ENCODE data around the gene RAN.
"Not testable (repeated sequence)": the region's sequence is repeated elsewhere in the genome, so short reads cannot be mapped to it uniquely, and the experiment has no call there.

RAN gene

DNA sequence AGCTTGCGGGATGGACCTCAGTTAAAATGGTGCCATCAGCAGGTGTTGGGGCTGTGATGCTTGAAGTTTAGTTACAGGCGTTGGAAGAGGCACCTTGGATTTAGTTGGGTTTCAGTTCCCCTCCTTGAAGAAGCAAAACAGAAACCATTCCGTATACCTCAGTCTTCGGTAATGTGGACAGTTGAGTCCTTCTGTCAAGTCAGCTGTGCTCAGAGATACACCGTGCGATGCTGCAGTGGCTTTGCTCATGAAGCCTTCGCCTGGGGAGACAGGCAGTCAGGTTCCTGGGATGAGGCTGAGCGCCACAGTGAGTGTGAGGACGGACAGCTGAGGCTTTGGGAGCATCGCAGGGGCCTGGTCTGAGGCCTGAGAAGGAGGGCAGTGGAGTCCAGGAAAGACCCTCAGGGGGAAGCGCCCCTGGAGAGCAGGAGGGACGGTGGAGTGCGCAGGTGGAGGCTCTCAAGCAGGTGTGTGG, 7.4 kb downstream of the RAN start:
- DNase-seq: no peak

DNA sequence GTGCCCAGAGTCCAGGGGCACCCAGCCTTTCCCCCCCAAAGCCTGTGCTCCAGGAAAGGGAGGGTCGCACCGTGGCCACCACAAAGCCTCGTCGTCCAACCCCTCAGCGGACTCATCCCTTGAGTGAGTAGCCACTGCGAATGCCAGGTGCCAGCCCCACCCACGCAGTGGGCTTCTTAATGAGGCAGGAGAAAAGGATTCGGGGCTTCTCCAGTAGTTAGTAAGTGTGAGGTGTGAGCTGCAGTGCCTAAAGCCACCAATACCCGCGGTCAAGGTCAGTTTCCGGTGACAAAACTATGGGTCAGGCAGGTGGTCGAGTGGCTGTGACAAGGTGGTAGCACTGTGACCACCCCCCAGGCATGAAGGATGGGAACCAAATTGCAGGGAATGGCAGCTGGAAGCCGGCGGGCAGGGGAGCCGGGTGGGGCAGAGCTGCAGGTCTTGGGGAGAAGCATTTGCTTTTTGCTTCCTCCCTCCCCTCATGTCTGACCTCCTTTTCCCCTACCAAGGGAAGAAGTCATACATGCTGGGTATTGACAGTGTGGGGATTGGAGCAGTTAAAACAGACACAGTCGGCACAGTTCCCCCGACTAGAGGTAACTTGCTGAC, 8.0 kb downstream of the RAN start:
- DNase-seq: no peak

DNA sequence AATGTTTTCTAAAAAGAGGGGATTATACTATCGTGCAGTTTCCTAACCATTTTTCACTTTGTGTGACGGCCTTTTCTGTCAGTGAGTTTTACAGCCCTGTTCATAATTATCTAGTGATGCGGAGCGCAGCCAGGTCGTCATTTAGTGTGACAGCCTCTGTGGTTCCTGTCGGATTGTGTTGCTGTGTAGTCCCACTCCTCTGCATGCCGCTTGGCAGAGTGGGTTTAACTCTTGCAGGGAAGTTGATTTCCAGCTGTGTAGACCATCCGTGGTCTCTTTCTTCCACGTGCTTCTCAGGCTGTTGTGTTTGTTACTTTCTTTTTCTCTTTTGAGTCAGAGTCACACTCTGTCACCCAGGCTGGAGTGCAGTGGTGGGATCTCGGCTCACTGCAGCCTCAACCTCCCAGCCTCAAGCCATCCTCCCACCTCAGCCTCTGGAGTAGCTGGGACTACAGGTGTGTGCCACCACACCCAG, 8.6 kb downstream of the RAN start:
- DNase-seq: peak; percentile 11

DNA sequence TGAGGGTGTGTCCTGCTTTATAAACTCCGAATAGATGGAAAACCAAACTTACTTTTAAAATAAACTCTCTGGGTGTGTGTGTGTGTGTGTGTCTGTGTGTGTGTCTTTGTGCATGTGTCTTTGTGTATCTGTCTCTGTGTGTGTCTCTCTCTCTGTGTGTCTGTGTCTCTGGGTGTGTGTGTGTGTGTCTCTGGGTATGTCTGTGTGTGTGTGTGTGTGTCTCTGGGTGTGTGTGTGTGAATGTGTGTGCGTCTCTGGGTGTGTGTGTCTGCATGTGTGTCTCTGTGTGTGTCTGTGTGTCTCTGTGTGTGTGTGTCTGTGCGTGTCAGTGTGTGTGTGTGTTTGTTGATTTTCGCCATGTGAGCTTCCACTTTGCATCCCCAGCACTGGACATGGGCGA, 9.2 kb downstream of the RAN start:
- no peak for DNase-seq

DNA sequence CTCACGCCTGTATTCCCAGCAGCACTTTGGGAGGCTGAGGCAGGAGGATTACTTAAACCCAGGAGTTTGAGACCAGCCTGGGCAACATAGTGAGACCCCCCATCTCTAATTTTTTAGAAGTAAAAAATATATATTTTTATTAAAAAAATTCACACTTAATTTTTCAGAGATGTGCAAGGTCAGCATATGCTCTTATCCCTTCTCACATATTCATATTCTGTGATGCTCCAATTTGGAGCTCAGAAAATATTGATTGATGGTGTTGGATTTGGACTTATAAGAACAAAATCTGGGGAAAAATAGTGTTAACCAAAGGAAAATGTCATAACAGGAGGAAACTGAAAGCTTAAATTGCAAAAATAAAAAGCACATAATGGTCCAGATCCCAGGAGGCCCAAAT, 9.7 kb downstream of the RAN start:
- no peak for DNase-seq

DNA sequence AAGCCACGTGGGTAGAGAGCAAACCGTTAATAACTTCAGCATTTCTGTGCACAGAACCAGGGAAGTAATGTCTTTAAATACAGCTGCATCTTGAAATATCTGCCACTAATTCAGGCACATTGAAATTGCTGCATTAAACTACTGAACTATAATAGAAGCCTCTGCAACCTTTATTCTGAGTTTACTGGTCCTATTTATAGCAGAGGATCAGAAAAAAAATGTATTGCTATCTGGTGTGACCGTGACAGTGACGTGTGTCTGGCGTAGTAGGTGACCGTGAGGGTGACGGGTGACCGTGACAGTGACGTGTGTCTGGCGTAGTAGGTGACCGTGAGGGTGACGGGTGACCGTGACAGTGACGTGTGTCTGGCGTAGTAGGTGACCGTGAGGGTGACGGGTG, 15.3 kb downstream of the RAN start:
- DNase-seq: not testable (repeated sequence)

DNA sequence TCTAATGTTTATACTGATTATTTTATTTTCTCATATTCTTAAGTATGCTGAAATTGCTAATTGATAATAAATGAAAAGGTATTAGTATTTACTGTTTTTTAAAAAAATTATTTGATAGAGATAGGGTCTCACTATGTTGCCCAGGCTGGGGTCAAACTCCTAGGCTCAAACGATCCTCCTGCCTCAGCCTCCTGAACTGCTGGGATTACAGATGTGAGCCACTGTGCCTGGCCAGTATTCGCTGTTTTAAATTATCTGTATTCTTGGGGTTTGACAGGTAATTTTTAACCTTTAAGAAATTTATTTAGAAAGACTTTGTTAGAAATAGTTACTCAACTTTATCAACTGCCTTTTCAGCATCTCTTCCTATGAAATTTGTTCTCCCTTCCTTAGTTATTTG, 32.2 kb downstream of the RAN start:
- no peak for DNase-seq

DNA sequence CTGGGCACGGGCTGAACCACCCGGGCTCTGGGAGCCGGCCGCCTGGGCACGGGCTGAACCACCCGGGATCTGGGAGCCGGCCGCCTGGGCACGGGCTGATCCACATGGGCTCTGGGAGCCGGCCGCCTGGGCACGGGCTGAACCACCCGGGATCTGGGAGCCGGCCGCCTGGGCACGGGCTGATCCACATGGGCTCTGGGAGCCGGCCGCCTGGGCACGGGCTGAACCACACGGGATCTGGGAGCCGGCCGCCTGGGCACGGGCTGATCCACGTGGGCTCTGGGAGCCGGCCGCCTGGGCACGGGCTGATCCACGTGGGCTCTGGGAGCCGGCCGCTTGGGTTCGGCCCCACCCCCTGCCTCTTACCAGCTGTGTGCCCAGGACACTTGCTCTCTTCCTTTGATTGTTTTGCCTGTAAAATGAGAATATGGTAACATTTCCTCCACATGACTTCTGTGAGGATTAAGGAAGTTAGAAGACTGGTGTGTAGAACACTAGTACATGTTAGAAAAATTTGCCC, 33.1 kb downstream of the RAN start:
- DNase-seq: not testable (repeated sequence)

DNA sequence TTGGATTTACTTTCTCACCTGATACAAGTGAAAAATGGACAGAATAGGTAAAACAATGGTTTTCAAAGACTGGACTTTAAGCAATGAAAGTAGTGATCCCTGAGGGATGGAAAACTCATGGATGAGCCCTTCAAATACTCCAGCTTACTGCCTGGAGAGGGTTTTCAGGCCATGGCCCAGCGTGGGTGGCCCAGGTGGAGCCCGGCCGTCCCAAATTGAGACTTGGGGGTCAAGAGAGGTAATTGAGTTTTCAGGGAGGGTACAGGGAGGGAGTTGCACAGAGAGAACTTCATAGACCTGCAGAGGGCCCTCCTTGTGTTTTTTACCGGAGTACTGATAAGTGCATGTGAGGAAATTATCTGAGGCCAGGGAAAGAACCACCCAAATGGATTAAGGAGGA, 37.2 kb downstream of the RAN start:
- DNase-seq: no peak

DNA sequence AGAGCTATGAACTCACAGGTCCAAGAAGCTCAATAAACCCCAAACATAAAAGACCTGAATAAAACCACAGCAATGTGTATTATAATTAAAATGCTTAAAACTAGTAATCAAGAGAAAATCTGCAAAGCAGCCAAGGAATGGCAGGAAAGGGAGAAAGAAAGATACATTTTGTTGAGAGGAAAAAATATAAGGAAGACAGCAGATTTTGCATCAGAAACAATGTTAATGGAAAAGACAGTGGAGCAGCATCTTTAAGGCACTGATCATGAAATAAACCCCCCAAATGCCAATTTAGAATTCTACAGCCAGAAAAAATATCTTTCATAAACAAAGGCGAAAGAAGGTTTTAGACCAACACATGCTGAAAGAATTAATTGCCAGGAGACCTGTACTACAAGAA, 39.3 kb downstream of the RAN start:
- no peak for DNase-seq

DNA sequence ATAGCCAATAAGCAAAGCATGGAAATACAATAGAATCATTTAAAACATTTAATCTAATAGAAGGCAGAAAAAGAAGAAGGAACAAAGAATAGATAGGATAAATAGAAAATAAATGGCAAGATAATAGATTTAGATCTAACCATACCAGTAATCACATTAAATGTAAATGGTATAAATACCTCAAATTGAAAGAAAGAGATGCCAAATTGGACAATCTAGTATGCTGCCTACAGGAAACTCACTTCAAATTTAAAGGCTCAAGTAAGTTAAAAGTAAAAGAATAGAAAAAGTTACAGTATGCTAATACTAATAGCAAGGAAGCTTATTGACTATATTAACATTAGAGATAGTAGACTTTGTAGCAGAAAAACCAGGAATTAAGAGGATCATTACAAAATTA, 40.1 kb downstream of the RAN start:
- DNase-seq: no peak

DNA sequence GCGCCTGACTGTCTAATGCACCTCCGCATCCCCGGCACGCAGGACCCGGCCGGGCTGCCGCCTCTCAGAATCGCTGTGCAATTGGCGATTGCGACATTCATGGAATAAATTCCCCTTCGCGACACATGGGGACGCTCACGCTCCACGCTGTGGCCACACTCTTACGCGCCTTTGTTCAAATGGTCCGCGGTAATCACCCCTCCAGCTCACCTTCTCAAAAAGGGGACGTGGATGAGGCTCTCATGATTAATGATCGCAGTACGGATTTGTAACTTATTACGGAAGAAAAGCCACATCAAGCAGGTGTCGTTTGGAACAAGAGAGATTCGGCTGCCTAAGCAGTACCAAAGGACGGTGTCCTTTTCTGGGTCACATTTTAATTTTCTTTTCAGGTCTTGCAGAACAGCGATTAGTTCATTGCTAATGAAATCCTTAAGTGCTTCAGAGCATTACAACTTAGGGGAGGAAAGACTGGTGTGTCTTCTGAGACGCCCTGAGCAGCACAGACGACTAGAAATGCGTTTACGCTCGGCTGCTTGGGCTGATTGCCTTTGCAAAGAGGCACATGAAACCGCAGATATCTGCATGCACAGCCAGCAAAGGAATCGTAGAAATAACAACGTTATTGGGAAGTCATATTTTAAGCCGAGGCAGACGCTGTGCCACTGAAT, 44.5 kb downstream of the RAN start:
- DNase-seq: peak; percentile 78

DNA sequence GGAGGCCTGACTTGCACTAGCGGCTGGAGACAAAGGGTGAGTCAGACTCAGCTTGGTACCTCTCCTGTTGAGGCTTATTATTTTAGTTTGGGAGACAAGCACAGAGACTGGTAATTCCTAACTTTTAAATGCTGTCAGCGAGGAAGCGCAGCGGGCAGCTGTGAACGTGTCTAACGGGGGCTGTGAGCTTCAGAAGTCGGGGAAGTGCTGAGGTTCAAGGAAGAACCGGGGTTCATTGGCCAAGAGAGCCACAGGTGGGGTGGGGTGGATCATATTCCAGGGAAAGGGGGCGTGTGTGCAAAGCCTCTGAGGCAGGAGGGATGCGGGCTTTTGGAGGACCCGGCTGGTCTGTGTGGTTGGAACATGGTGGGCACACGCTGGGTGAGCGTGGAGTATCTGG, 45.7 kb downstream of the RAN start:
- no peak for DNase-seq

DNA sequence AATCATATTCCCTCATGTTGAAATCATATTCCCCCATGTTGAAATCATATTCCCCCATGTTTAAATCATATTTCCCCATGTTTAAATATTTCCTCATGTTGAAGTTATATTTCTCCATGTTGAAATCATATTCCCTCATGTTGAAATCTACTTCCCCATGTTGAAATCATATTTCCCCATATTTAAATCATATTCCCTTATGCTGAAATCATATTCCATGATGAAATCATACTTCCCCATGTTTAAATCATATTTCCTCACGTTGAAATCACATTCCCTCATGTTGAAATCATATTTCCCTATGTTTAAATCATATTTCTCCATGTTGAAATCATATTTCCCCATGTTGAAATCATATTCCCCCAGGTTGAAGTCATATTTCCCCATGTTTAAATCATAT, 47.2 kb downstream of the RAN start:
- DNase-seq: peak; percentile 34

DNA sequence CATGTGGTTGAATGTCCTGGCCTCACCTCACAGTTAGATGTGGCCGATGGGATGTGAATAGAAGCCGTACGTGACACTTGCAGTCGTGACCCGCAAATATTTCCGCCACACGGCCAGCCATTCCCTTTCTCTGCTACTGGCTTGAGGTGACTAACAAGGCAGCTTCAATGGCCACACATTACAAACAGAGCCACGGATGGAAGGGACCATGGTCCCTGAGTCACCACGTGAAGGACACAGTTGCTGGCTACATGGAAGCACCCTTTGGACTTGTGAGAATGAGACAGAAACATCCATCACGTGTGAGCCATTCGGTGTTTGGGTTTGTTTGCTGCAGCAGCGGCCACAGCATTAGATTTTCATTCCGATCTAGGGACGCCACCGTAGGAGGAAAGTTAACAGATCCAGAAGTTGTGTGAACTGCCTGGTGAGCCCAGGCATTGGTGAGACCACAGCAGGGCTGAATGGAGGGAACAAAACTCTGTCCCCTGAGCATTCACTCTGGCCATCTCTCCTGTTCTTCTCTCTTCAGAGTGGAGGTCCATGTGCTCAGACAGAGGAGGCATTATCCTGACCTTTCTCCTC, 48.3 kb downstream of the RAN start:
- no peak for DNase-seq

DNA sequence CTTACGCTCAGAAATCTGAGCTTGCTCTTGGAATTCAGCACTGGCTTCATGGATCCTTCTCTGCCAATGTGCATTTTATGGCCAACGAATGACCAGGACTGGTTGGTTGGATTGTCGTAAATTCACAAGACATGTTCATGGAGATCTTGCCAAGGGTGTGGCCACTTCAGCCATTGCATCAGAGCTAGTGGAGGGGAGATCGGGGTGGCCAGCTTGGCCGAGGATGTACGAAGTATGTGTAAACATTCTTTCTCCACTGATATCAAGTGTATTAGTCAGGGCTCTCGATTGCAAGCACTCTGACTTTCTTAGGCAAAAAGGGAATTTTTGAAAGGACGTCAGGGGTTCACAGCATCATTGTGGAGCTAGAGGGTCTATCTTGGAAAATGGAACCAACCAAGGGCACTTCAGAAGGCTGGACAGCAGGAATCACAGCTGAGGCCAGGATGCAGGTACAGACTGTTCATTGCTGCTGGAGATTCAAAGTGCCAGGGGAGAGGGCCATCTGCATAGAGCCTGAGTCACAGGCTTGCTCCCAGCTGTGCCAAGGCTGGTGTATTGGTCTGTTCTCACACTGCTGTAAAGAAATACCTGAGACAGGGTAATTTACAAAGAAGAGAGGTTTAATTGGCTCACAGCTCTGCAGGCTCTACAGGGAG, 49.0 kb downstream of the RAN start:
- no peak for DNase-seq

DNA sequence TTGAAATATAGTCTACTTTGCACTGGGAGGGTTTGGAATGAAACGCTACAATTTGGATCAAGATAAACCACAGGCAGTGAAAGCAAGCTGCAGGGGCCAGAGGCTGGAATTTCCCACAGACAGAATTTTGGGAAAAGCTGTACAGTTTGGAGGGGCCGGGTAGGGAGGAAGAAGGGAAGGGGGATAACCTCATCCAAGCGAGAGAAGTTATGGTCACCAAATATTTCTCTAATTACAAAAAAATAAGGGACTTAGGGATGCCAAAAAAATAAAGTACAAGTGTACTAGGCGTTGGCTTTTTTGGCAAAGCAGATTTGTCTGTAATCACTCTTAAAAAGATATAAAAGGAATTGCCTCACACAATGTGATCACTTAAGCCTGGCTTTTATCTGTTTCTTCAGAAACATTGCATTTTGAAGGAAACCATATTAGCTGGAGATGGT, 50.7 kb downstream of the RAN start:
- DNase-seq: no peak

DNA sequence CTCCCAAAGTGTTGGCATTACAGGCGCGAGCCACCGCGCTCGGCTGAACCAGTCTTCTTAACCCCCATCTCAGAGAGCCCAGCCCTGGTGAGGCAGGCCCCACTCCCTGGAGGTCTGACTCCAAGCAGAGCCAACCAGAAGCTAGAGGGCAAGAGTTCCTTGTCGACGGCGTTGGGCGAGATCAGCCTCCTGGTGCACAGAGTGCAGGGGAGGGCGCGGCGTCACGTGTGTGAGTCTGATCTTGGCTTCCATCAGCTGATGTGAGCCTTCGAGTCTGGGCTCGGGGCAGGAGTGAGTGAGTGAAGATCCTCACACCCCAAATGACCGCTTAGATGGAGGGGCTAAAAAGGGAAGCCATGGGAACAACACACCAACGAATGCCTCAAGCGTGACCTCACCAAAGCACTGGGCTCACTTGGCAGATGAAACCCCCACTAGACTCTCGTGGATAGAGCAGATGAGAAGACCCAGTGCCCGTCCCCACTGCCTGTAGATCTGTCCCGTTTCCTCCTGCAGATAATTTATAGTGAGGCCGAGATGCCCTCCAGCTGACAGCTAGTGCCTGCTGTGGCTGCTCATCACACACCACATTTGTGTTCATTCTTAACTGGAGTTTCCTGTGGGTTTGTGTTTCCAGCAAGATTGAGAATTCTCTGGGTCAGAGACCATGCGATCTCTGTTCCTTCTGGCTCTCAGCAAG, 53.2 kb downstream of the RAN start:
- no peak for DNase-seq

DNA sequence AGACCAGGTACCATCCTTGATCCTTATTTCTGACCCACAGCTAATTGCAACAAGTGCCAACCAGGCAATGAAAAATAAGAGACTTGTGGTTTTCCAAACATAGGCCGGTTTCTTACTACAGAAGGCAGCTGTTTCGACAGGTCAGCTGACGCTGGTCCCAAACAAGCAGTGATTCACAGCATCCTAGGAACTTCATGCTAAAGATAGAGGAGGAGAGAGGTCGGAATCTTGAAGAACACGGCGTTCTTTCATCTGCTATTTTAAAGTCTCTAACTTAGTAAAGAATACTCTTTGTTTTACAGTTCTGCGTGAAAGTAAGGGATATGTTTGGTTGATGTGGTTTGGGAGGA, 53.8 kb downstream of the RAN start:
- no peak for DNase-seq
